SK-N-MC (cell line): ENCODE results near the gene NEURL4.

Experiments
- EZH2 ChIP-seq: fragments of 200-600 bp; sonication (generic); IDR thresholded peaks from one replicate; pipeline ENCODE4 v1.6.1; 2017; ENCODE audit warnings: antibody characterized with exemption
- FOXP2 ChIP-seq: optimal IDR thresholded peaks from 2 replicates; pipeline ENCODE3; 2011; ENCODE audit warnings: mild to moderate bottlenecking, moderate library complexity; ENCODE audit not compliant: insufficient read depth; ENCODE audit errors: extremely low read length, control extremely low read depth
- POLR2AphosphoS5 ChIP-seq: IDR thresholded peaks from 2 replicates; pipeline ENCODE4 v1.6.1; 2012; ENCODE audit warnings: mild to moderate bottlenecking, low read depth, low read length, borderline replicate concordance

- TF ChIP-seq POLR2AphosphoS5 (no peak), FOXP2 (no peak), EZH2 (no peak)
Measured at GRCh38 chr17:7348478-7349242, 19.5 kb upstream of the NEURL4 start.
